ENCODE results near the gene PRAME.

DNA sequence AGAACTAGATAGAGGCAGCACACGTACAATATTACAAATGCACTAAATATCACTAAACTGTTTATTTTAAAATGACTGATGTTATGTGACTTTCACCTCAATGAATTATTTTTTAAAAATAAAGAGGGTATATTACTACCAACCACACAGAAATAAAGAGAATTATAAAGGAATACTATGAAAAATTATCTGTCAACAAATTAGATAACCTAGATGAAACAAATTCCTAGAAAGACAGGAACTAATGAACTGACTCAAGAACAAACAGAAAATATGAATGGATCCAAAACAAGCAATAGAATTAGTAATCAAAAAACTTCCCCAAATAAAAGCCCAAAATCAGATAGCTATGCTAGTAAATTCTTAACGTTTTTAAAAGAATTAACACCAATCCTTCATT lies 60.8 kb downstream of the PRAME start:
- TF ChIP-seq, protein P1, sequence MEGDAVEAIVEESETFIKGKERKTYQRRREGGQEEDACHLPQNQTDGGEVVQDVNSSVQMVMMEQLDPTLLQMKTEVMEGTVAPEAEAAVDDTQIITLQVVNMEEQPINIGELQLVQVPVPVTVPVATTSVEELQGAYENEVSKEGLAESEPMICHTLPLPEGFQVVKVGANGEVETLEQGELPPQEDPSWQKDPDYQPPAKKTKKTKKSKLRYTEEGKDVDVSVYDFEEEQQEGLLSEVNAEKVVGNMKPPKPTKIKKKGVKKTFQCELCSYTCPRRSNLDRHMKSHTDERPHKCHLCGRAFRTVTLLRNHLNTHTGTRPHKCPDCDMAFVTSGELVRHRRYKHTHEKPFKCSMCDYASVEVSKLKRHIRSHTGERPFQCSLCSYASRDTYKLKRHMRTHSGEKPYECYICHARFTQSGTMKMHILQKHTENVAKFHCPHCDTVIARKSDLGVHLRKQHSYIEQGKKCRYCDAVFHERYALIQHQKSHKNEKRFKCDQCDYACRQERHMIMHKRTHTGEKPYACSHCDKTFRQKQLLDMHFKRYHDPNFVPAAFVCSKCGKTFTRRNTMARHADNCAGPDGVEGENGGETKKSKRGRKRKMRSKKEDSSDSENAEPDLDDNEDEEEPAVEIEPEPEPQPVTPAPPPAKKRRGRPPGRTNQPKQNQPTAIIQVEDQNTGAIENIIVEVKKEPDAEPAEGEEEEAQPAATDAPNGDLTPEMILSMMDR (IDR thresholded peaks at IDR 0.05 in 8 of 11, conservative IDR thresholded peaks at IDR 0.05 in 3 of 11), result no peak
- no peak for TF ChIP-seq POLR2A (IDR thresholded peaks at IDR 0.05)
- no peak for TF ChIP-seq POLR2AphosphoS5 (IDR thresholded peaks at IDR 0.05)
